Mesodermal cell (in vitro differentiated cells): Measurements from ENCODE around the gene CACUL1.

Experiments
- H3K27ac ChIP-seq: 2 replicates; pipeline ENCODE4 v1.7.0; 2013; ENCODE audit warnings: mild to moderate bottlenecking, low read depth, low read length, moderate library complexity; ENCODE audit not compliant: severe bottlenecking
- H3K36me3 ChIP-seq: 2 replicates; pipeline ENCODE4 v1.7.1; 2013; ENCODE audit warnings: mild to moderate bottlenecking, low read length, moderate library complexity; ENCODE audit not compliant: control insufficient read depth, insufficient read depth
- H3K4me1 ChIP-seq: one replicate; pipeline ENCODE4 v1.7.1; 2013; ENCODE audit warnings: mild to moderate bottlenecking, low read length; ENCODE audit not compliant: insufficient read depth, control insufficient read depth, poor library complexity, severe bottlenecking
- H3K4me3 ChIP-seq: 2 replicates; pipeline ENCODE4 v1.7.0; 2013; ENCODE audit warnings: low read length, control low read depth, mild to moderate bottlenecking; ENCODE audit not compliant: insufficient read depth, poor library complexity, severe bottlenecking; ENCODE audit errors: extremely low read depth
- H3K9me3 ChIP-seq: 2 replicates; pipeline ENCODE4 v1.7.1; 2013; ENCODE audit warnings: mild to moderate bottlenecking, low read length, moderate library complexity; ENCODE audit not compliant: control insufficient read depth
- WGBS, 2 experiments: methylation state at CpG; one replicate each; pipeline ENCODE4 v1.1.5; 2013; ENCODE audit warnings: missing lambda C conversion rate in 2 of 2; ENCODE audit not compliant: insufficient coverage in 2 of 2; 5-methylcytosine and 5-hydroxymethylcytosine counted together

The CACUL1 gene

DNA sequence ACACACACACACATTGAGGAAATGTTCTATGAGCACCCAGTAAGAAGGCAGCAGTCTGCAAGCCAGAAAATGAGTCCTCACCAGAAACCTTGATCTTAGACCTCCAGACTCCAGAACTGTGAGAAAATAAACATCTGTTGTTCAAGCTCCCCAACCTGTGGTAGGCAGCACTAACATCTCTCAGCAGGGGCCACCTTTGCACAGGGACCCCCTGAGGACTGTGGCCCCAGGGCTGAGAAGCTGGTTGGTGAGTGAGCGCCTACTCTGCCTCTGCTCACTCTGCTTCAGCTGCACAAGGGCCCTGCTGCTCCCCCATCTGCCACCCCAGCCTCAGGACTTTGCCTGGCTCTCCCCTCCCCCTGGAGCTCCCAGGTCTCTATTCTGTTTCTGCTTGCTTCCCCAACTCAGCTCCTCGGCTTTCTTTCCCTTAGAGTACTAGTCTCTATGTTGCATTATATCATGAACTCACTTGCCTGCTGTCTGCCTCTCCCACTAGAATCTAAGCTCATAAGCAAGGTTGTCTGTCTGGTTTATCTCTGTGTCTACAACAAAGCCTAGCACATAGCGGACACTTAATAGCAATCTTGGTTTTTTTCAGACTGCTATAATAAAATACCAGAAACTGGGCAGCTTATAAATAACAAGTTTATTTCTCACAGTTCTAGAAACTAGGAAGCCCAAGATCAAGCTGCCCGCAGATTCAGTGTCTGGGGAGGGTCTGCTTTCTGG is 118.9 kb downstream of the CACUL1 start:
- Histone ChIP-seq H3K27ac (no peak overlapping the region), H3K9me3 (no peaks in the 10 kb centered on the region), H3K4me1 (no peaks in the 10 kb centered on the region), H3K4me3 (no peak overlapping the region), H3K36me3 (no peaks in the 10 kb centered on the region)
- WGBS, 2 experiments: 75 to 85% methylated on average over 2 to 3 of the region's 4 CpGs

DNA sequence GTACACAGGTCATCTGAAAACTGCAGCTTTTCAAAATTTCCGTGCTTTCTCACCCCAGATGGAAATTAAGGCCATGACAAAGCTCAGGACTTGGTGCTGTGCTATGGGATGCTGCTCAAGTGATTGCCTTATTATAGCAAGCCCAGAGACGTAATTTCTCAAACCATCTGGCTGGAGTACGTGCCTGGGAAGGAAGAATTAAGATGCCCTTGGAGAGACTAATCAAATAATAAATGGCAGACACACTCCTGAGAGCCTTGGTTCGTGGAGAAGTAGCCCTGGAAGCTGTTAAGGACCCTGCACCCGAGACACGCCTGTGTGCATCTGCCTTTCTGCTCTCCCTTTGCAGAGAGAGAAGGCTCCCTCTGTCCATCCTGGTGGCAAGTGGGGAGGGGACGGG is 121.0 kb downstream of the CACUL1 start:
- Histone ChIP-seq H3K27ac (no peak overlapping the region), H3K4me3 (no peak overlapping the region), H3K9me3 (no peaks in the 10 kb centered on the region), H3K36me3 (no peaks in the 10 kb centered on the region), H3K4me1 (no peaks in the 10 kb centered on the region)
- WGBS, 2 experiments: 82 to 92% methylated on average over 7 of the region's 7 CpGs

GRCh38 chr10:118629211-118629610 is 125.6 kb downstream of the CACUL1 start:
- H3K4me3 ChIP-seq: no peak overlapping the region
- H3K27ac ChIP-seq: no peak overlapping the region
- no peaks in the 10 kb centered on the region for H3K4me1 ChIP-seq
- H3K36me3 ChIP-seq: no peaks in the 10 kb centered on the region
- WGBS, 2 experiments: 83 to 100% methylated on average over 1 of the region's 3 CpGs
- no peaks in the 10 kb centered on the region for H3K9me3 ChIP-seq

DNA sequence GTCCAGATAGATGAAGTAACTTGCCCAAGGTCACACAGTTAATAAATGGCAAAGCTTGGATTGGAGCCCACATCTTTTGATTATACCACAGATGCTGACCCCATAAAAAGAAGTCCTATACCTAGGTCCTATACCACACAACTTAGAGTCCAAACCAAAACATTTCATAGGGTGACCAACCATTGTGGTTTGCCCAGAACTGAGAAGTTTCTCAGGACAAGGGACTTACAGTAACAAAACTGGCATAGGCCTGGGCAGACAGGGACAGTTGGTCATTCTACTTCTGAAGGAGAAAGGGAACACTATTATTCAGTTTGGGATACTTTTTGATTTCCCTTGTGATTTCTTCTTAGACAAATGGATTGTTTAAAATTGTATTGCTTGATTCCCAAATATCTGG is 126.4 kb downstream of the CACUL1 start:
- no peak overlapping the region for H3K4me3 ChIP-seq
- H3K4me1 ChIP-seq: no peaks in the 10 kb centered on the region
- H3K36me3 ChIP-seq: no peaks in the 10 kb centered on the region
- no peak overlapping the region for H3K27ac ChIP-seq
- H3K9me3 ChIP-seq: no peaks in the 10 kb centered on the region

GRCh38 chr10:118626953-118627352 is 127.8 kb downstream of the CACUL1 start:
- no peak overlapping the region for H3K27ac ChIP-seq
- H3K36me3 ChIP-seq: no peaks in the 10 kb centered on the region
- no peak overlapping the region for H3K4me3 ChIP-seq
- no peaks in the 10 kb centered on the region for H3K9me3 ChIP-seq
- H3K4me1 ChIP-seq: no peaks in the 10 kb centered on the region
- 85 to 96% methylated on average over 3 of the region's 3 CpGs for whole genome bisulfite sequencing, 2 experiments
